A549 (cell line): Measurements from ENCODE around the gene ZNF570. TPM values are rescaled to one million over a fixed set of nuclear protein-coding genes. Genes with fewer than 3 reads are reported as not detected.

Source experiments
- ATAC-seq, 2 experiments: fragments of 200-7000 bp in 1 of 2; fragments of >200 bp in 1 of 2; cut with Nextera tagmentation in 1 of 2; cut with Tn5 transposase in 1 of 2; 3 replicates each; pipeline versions ENCODE4 v1.8.0 to v1.9.1; 2018 to 2020; ENCODE audit warnings: mild to moderate bottlenecking in 1 of 2, moderate library complexity in 1 of 2
- CTCF ChIA-PET: fragments of 300-600 bp; sonication (Branson Sonifier 250); formaldehyde crosslinking; extraction: SDS; loops from one replicate; lab custom pipeline; 2021; ENCODE audit warnings: antibody characterized with exemption, inconsistent platforms; lab: Yijun Ruan, JAX
- POLR2A ChIA-PET: fragments of 350-600 bp; formaldehyde crosslinking; extraction: SDS; loops from one replicate; lab custom pipeline; 2021; ENCODE audit warnings: antibody characterized with exemption, inconsistent platforms; lab: Yijun Ruan, JAX
- DNase-seq, 2 experiments: peaks; one replicate each; pipeline versions ENCODE4 v3.0.0 to v3.0.0-alpha.2; 2011 to 2016; ENCODE audit warnings: low read depth in 1 of 2, low spot score in 1 of 2
- FAIRE-seq: peaks from 2 replicates; lab custom pipeline; 2011; peaks lifted over from hg19 to GRCh38; lab: Jason Lieb, UNC
- H3K27ac ChIP-seq, 2 experiments: fragments of >200 bp; sonication (Bioruptor Twin); formaldehyde crosslinking; 3 replicates each; pipeline ENCODE4 v1.5.1; 2016 to 2017
- H3K4me1 ChIP-seq: fragments of >200 bp; sonication (Bioruptor Twin); formaldehyde crosslinking; 3 replicates; pipeline ENCODE4 v1.6.1; 2016
- H3K4me2 ChIP-seq: fragments of >200 bp; sonication (Bioruptor Twin); formaldehyde crosslinking; 3 replicates; pipeline ENCODE4 v1.6.1; 2016
- H3K4me3 ChIP-seq: fragments of >200 bp; sonication (Bioruptor Twin); formaldehyde crosslinking; 3 replicates; pipeline ENCODE4 v1.5.1; 2016
- H3K9me3 ChIP-seq: fragments of >200 bp; sonication (Bioruptor Twin); formaldehyde crosslinking; 3 replicates; pipeline ENCODE4 v1.6.1; 2016
- BHLHE40 ChIP-seq: IDR thresholded peaks from 2 replicates; pipeline ENCODE4 v1.6.1; 2012; ENCODE audit warnings: low read depth, low read length, inconsistent platforms
- CEBPB ChIP-seq, 2 experiments: fragments of >200 bp in 1 of 2; sonication (Bioruptor Twin) in 1 of 2; formaldehyde crosslinking in 1 of 2; IDR thresholded peaks; 2 replicates each; pipeline ENCODE4 v1.6.1; 2012 to 2016
- EHF ChIP-seq: fragments of 250-450 bp; sonication (Bioruptor Pico); IDR thresholded peaks from 2 replicates; pipeline ENCODE4 v1.5.0; 2020; ENCODE audit warnings: mild to moderate bottlenecking
- ELK1 ChIP-seq: fragments of 150-350 bp; IDR thresholded peaks from 2 replicates; pipeline ENCODE4 v1.6.1; 2014; ENCODE audit warnings: low read depth, mild to moderate bottlenecking, low read length
- ESRRA ChIP-seq: fragments of 150-350 bp; IDR thresholded peaks from 2 replicates; pipeline ENCODE4 v1.6.1; 2014; ENCODE audit warnings: mild to moderate bottlenecking, low read length, borderline replicate concordance
- FOSB ChIP-seq: fragments of 250-450 bp; sonication (Bioruptor Pico); IDR thresholded peaks from 2 replicates; pipeline ENCODE4 v1.5.0; 2020; ENCODE audit warnings: mild to moderate bottlenecking, moderate library complexity
- FOSL2 ChIP-seq, 2 experiments: fragments of 450-650 bp in 1 of 2; fragments of >200 bp in 1 of 2; sonication (Bioruptor Twin) in 1 of 2; formaldehyde crosslinking; IDR thresholded peaks; 2 replicates each; pipeline versions ENCODE4 v1.5.0 to v1.6.1; 2016 to 2020; ENCODE audit warnings: mild to moderate bottlenecking in 1 of 2, moderate library complexity in 1 of 2
- HDAC2 ChIP-seq: fragments of 200-600 bp; sonication (generic); IDR thresholded peaks from 2 replicates; pipeline ENCODE4 v1.6.1; 2016
- HOXB13 ChIP-seq: fragments of 250-450 bp; sonication (Bioruptor Pico); IDR thresholded peaks from 2 replicates; pipeline ENCODE4 v1.5.0; 2020; ENCODE audit warnings: low read depth, mild to moderate bottlenecking, moderate library complexity
- HOXB5 ChIP-seq: fragments of 250-450 bp; sonication (Bioruptor Pico); IDR thresholded peaks from 2 replicates; pipeline ENCODE4 v1.5.0; 2020; ENCODE audit warnings: mild to moderate bottlenecking, moderate library complexity
- JUNB ChIP-seq: fragments of >200 bp; sonication (Bioruptor Twin); formaldehyde crosslinking; IDR thresholded peaks from 2 replicates; pipeline ENCODE4 v1.6.1; 2016
- KDM1A ChIP-seq: fragments of 200-600 bp; sonication (generic); IDR thresholded peaks from 2 replicates; pipeline ENCODE4 v1.6.1; 2016; ENCODE audit warnings: low read depth, mild to moderate bottlenecking
- MAFK ChIP-seq: fragments of 450-650 bp; IDR thresholded peaks from 2 replicates; pipeline ENCODE4 v1.6.1; 2014; ENCODE audit not compliant: partially characterized antibody
- MYC ChIP-seq: IDR thresholded peaks from 2 replicates; pipeline ENCODE4 v1.6.1; 2012; ENCODE audit warnings: mild to moderate bottlenecking, inconsistent platforms, low read length, improper control_type of control experiment, borderline replicate concordance
- NR3C1 ChIP-seq: fragments of >200 bp; sonication (Bioruptor Twin); formaldehyde crosslinking; IDR thresholded peaks from 3 replicates; pipeline ENCODE4 v1.6.1; 2017
- PHF8 ChIP-seq: fragments of 200-600 bp; sonication (generic); IDR thresholded peaks from 2 replicates; pipeline ENCODE4 v1.6.1; 2016; ENCODE audit warnings: low read depth, mild to moderate bottlenecking, antibody characterized with exemption, moderate library complexity, borderline replicate concordance
- POLR2AphosphoS2 ChIP-seq: conservative IDR thresholded peaks from 2 replicates; pipeline ENCODE4 v1.6.1; 2012; ENCODE audit warnings: low read length, improper control_type of control experiment, inconsistent platforms
- RFX5 ChIP-seq: fragments of 450-650 bp; IDR thresholded peaks from 2 replicates; pipeline ENCODE4 v1.7.1; 2014; ENCODE audit warnings: antibody characterized with exemption, mild to moderate bottlenecking, moderate library complexity
- TFCP2L1 ChIP-seq: fragments of 250-450 bp; sonication (Bioruptor Pico); IDR thresholded peaks from 2 replicates; pipeline ENCODE4 v1.5.0; 2021; ENCODE audit warnings: mild to moderate bottlenecking
- USF2 ChIP-seq: fragments of 450-650 bp; IDR thresholded peaks from 2 replicates; pipeline ENCODE4 v1.6.1; 2014; ENCODE audit warnings: antibody characterized with exemption
- ZFP36 ChIP-seq: fragments of 450-650 bp; IDR thresholded peaks from 2 replicates; pipeline ENCODE4 v1.6.1; 2014; ENCODE audit warnings: borderline replicate concordance; ENCODE audit not compliant: partially characterized antibody
- WGBS: methylation state at CpG from one replicate; pipeline ENCODE4 v1.1.6; 2017; ENCODE audit errors: missing lambda C conversion rate; 5-methylcytosine and 5-hydroxymethylcytosine counted together
- polyA plus RNA-seq, 4 experiments: library from polyadenylated mRNA; depleted of rRNA in 3 of 4; stranded (reverse); fragments of >200 nt; fragmentation: RNase III in 1 of 4; extraction: RNeasy Plus Mini Kit Qiagen cat#74134 plus additional on column Dnase treatment in 1 of 4; gene quantifications; 2 replicates in 3 of 4; 3 replicates in 1 of 4; pipeline ENCODE4 v1.2.3, GENCODE V29; 2011 to 2017
- TF ChIP-seq, protein P1 (sequence below): fragments of 250-450 bp; sonication (Bioruptor Pico); IDR thresholded peaks from 2 replicates; pipeline ENCODE4 v1.5.0; 2020; ENCODE audit warnings: low read depth, mild to moderate bottlenecking, moderate library complexity
- TF ChIP-seq, protein P2 (sequence below): IDR thresholded peaks from 2 replicates; pipeline ENCODE4 v1.6.1; 2012

Gene ZNF570
- polyA plus RNA-seq, 2 of the 4 experiments (the other 2 are of a cell fraction) = 3.7 to 7.9 TPM

- POLR2A ChIA-PET = no interaction called here
- H3K4me2 ChIP-seq = no peak overlapping the region
- H3K4me3 ChIP-seq = peak overlapping the region; percentile 20; the same call in 1 of the 3 replicates
- peaks cover 96% of the 10 kb centered on the region for H3K9me3 ChIP-seq
- no peak overlapping the region for H3K27ac ChIP-seq
- TF ChIP-seq JUNB (no peak), HDAC2 (no peak), HOXB5 (CRISPR knock-in tag) (no peak), CEBPB (IDR thresholded peaks at IDR 0.05) (no peak), NR3C1 (no peak), KDM1A (no peak), POLR2AphosphoS2 (no peak), TFCP2L1 (CRISPR knock-in tag) (no peak)
- TF ChIP-seq, protein P1, sequence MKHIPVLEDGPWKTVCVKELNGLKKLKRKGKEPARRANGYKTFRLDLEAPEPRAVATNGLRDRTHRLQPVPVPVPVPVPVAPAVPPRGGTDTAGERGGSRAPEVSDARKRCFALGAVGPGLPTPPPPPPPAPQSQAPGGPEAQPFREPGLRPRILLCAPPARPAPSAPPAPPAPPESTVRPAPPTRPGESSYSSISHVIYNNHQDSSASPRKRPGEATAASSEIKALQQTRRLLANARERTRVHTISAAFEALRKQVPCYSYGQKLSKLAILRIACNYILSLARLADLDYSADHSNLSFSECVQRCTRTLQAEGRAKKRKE = no peak
- DNase-seq (no peak), ATAC-seq (no peak), FAIRE-seq (no peak)
- CTCF ChIA-PET = no interaction called here
- WGBS = 24% methylated on average over 12 of the region's 12 CpGs
- no peaks in the 10 kb centered on the region for H3K4me1 ChIP-seq
These were observed 36.8 kb downstream of the ZNF570 start for GRCh38 chr19:37505958-37506386.

DNA sequence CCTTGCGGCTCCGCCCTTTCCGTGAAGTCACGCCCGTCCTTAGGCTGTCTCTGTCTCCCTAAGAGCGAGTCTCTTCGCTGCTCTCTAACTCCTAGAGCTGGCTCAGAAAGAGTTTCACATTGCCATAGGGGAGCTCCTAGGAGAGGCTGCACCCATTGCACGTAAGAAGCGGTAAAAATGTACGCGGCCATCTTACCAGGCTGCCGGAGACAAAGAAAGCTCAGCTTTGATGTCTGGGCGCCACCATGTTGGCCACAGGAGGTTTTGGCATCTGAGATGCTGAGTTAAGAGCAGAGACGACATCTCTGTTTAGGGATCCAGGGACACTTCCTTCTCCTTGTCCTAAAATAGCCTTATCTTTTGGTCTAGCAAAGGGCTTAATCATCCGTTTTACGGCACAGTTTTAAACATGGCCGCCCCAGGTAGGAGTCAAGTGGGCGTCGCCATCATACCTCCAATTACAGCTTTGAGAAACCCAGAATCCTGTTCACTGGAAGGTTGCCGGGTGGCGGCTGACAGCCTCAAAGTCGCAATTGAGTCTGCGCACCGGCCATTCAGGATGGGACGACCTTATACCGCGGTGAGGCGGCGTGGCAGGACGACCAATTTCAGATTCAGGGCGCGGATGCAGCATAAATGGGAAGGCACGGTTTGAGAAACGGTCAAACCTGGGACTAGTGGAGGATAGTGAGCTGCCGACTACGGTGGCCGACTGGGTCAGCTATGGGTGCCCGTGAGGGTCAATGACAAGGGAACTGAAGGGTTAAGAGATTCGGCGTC lies 37.4 kb downstream of the ZNF570 start, which contains the start of gene ZNF793:
TSS of gene ZNF793 (plus strand) at position 553 of the 780 bp plus-strand sequence. CDS start 16,501 bp downstream, outside the sequence.
- no peak within 1 kb of the TSS for H3K27ac ChIP-seq
- peak in 1 of 2 experiments; percentile 21 for DNase-seq
- CTCF ChIA-PET = no interaction called here

DNA sequence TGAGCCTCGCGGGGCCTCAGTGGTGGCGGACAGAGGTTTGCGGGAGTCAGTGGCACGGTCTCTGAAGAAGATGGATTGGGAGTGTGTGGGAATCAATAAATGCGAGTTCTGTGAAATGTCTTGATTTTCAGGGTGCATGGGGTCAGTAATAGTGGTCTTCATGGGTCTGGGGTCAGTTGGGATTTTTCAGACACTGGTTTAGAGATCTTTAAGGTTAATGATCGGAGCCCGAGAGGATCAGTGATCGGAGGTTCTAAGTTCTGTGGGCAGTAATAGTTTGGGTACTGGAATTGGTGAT lies 38.0 kb downstream of the ZNF570 start:
- H3K4me3 ChIP-seq = no peak overlapping the region
- WGBS = 56% methylated on average over 9 of the region's 9 CpGs
- H3K9me3 ChIP-seq = peaks cover 95% of the 10 kb centered on the region
- CTCF ChIA-PET = no interaction called here
- FAIRE-seq (no peak), DNase-seq (no peak), ATAC-seq (no peak)
- H3K4me2 ChIP-seq = no peak overlapping the region
- no peak for TF ChIP-seq ESRRA
- no peak for TF ChIP-seq MAFK
- TF ChIP-seq ELK1 = no peak
- TF ChIP-seq HOXB13 (CRISPR knock-in tag) = no peak
- TF ChIP-seq POLR2AphosphoS2 = no peak
- TF ChIP-seq, protein P2, sequence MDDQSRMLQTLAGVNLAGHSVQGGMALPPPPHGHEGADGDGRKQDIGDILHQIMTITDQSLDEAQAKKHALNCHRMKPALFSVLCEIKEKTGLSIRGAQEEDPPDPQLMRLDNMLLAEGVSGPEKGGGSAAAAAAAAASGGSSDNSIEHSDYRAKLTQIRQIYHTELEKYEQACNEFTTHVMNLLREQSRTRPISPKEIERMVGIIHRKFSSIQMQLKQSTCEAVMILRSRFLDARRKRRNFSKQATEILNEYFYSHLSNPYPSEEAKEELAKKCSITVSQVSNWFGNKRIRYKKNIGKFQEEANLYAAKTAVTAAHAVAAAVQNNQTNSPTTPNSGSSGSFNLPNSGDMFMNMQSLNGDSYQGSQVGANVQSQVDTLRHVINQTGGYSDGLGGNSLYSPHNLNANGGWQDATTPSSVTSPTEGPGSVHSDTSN = no peak
- no peak for TF ChIP-seq ZFP36
- no peak for TF ChIP-seq FOSL2 (IDR thresholded peaks at IDR 0.05)
- no peak for TF ChIP-seq FOSL2 (CRISPR knock-in tag; IDR thresholded peaks at IDR 0.05)
- TF ChIP-seq USF2 = no peak
- TF ChIP-seq HOXB5 (CRISPR knock-in tag) = no peak
- no peak for TF ChIP-seq FOSB (CRISPR knock-in tag)
- no peaks in the 10 kb centered on the region for H3K4me1 ChIP-seq
- POLR2A ChIA-PET = no interaction called here
- no peak overlapping the region for H3K27ac ChIP-seq

More for the DNA sequence above, 37.4 kb downstream of the ZNF570 start, which contains the start of gene ZNF793:
- 33% methylated on average over 40 of the region's 40 CpGs for WGBS
- peak within 1 kb of the TSS; percentile 20; the same call in 1 of the 3 replicates for H3K4me3 ChIP-seq
- FAIRE-seq = no peak
- no peak within 1 kb of the TSS for H3K4me2 ChIP-seq
- peak in 1 of 2 experiments; percentile 21; a peak in 2 of 6 replicates for ATAC-seq
- POLR2A ChIA-PET = no interaction called here
- TF ChIP-seq EHF (CRISPR knock-in tag) (no peak), PHF8 (no peak), ESRRA (no peak), BHLHE40 (no peak), MYC (no peak), RFX5 (no peak)
- no peaks in the 10 kb centered on the region for H3K4me1 ChIP-seq
- H3K9me3 ChIP-seq = peaks cover 96% of the 10 kb centered on the region
